CD4-positive, alpha-beta T cell (primary cell): Measurements from ENCODE around the gene ZMIZ2. TPM values are rescaled to one million over a fixed set of nuclear protein-coding genes. Genes with fewer than 3 reads are reported as not detected.

Experiments used
- ATAC-seq: fragments of 200-7000 bp; cut with Tn5 transposase; one replicate; pipeline ENCODE4 v1.10.0; 2022; ENCODE audit warnings: mild to moderate bottlenecking; ENCODE audit not compliant: poor library complexity
- CTCF ChIA-PET: fragments of 350-600 bp; sonication (Branson Sonifier 250); formaldehyde crosslinking; loops from one replicate; lab custom pipeline; 2021; ENCODE audit warnings: antibody characterized with exemption, inconsistent platforms; lab: Charles Lee
- POLR2A ChIA-PET: fragments of 350-600 bp; sonication (Branson Sonifier 250); formaldehyde crosslinking; loops from one replicate; lab custom pipeline; 2021; ENCODE audit warnings: antibody characterized with exemption, inconsistent platforms; lab: Charles Lee
- DNase-seq, 14 experiments: peaks; one replicate each; pipeline ENCODE4 v3.0.0-alpha.2; 2013 to 2020; ENCODE audit warnings: mixed read lengths in 2 of 14
- H3K27ac ChIP-seq, 2 donors: one replicate each; pipeline versions ENCODE4 v1.5.1 to v1.7.0; 2013; ENCODE audit warnings: low read length in 2 of 2, low read depth in 1 of 2, mild to moderate bottlenecking in 1 of 2
- H3K27me3 ChIP-seq, 2 experiments: 1 replicate in 1 of 2; 2 replicates in 1 of 2; pipeline versions ENCODE4 v1.6.1 to v1.7.0; 2013; ENCODE audit warnings: low read length in 2 of 2, control low read depth in 1 of 2, mild to moderate bottlenecking in 1 of 2, moderate library complexity in 1 of 2; ENCODE audit not compliant: insufficient read depth in 2 of 2, control insufficient read depth in 1 of 2
- H3K36me3 ChIP-seq: one replicate; pipeline ENCODE4 v1.6.1; 2013; ENCODE audit warnings: low read length, control low read depth; ENCODE audit not compliant: insufficient read depth
- H3K4me1 ChIP-seq: one replicate; pipeline ENCODE4 v1.6.1; 2013; ENCODE audit warnings: low read length, control low read depth; ENCODE audit not compliant: insufficient read depth
- H3K4me3 ChIP-seq: one replicate; pipeline ENCODE4 v1.5.1; 2013; ENCODE audit warnings: mild to moderate bottlenecking, low read length, moderate library complexity
- H3K9me3 ChIP-seq, 2 experiments: 1 replicate in 1 of 2; 2 replicates in 1 of 2; pipeline versions ENCODE4 v1.6.1 to v1.7.0; 2013; ENCODE audit warnings: low read length in 2 of 2, mild to moderate bottlenecking in 2 of 2, control low read depth in 1 of 2, moderate library complexity in 1 of 2; ENCODE audit not compliant: control insufficient read depth in 1 of 2, insufficient read depth in 1 of 2
- H3K27ac Mint-ChIP-seq: one replicate; pipeline ENCODE4 v1.8.0; 2020; ENCODE audit warnings: mixed read lengths
- H3K27me3 Mint-ChIP-seq: one replicate; pipeline ENCODE4 v1.8.0; 2021; ENCODE audit warnings: mixed read lengths
- H3K36me3 Mint-ChIP-seq: one replicate; pipeline ENCODE4 v1.8.0; 2021; ENCODE audit warnings: low read depth, mixed read lengths
- H3K4me1 Mint-ChIP-seq: one replicate; pipeline ENCODE4 v1.8.0; 2021; ENCODE audit warnings: low read depth, mixed read lengths
- H3K4me3 Mint-ChIP-seq: one replicate; pipeline ENCODE4 v1.8.0; 2020; ENCODE audit warnings: mild to moderate bottlenecking, mixed read lengths
- H3K9me3 Mint-ChIP-seq: one replicate; pipeline ENCODE4 v1.8.0; 2020; ENCODE audit warnings: mixed read lengths
- intact Hi-C, 2 experiments: fragments of 100-400 bp; cut with DNase I in 1 of 2; cut with micrococcal nuclease in 1 of 2; formaldehyde crosslinking; loops; one replicate each; pipeline versions ENCODE4 v1.15.1 to v1.9.0; 2023 to 2025; cut with DNase I, micrococcal nuclease
- total RNA-seq, 174 experiments: library from RNA in 2 of 174; stranded (reverse) in 2 of 174; gene quantifications; one replicate each; pipeline ENCODE4 v1.2.3 and lab custom pipeline; 2021 to 2026
- TF ChIP-seq, protein P1 (sequence below): fragments of 200-600 bp; IDR thresholded peaks from one replicate; pipeline ENCODE4 v1.8.0; 2022; ENCODE audit warnings: antibody characterized with exemption, mild to moderate bottlenecking

The ZMIZ2 gene
- total RNA-seq, 2 experiments from 2014 or later: 81.5 to 82.0 TPM

DNA sequence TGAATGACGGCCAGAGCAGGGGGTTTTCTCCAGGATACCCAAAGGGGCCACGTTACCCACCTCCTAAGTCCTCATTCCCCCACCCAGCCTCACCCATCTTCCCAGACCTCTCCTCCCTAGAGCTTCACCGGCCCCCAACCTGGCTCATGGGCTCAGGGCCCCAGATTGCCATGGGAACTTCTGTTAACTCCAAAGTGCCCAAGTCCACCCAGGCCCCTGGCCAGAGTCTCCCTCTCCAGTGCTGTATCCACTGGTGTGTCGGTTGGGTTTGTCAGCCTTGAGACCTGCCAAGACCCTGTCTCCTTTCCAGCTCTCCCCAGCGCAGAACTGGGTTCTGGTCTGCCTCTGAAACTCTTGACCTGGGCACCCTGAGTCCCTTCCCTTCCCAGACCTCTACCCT is 37.1 kb upstream of the ZMIZ2 start:
- H3K27ac ChIP-seq: no peak overlapping the region
- H3K36me3 Mint-ChIP-seq: peaks cover 31% of the 10 kb centered on the region
- peaks cover 9% of the 10 kb centered on the region for H3K4me1 Mint-ChIP-seq
- POLR2A ChIA-PET: no interaction called here
- peak overlapping the region; percentile 67 for H3K27ac Mint-ChIP-seq
- DNase-seq: no peak
- no peaks in the 10 kb centered on the region for H3K27me3 Mint-ChIP-seq
- H3K36me3 ChIP-seq: peaks cover 32% of the 10 kb centered on the region
- H3K4me1 ChIP-seq: peaks cover 11% of the 10 kb centered on the region
- intact Hi-C loops: no loop called here
- H3K27me3 ChIP-seq: no peaks in the 10 kb centered on the region
- no peak for ATAC-seq
- CTCF ChIA-PET: no interaction called here
- H3K9me3 Mint-ChIP-seq: no peaks in the 10 kb centered on the region
- no peaks in the 10 kb centered on the region for H3K9me3 ChIP-seq
- TF ChIP-seq, protein P1, sequence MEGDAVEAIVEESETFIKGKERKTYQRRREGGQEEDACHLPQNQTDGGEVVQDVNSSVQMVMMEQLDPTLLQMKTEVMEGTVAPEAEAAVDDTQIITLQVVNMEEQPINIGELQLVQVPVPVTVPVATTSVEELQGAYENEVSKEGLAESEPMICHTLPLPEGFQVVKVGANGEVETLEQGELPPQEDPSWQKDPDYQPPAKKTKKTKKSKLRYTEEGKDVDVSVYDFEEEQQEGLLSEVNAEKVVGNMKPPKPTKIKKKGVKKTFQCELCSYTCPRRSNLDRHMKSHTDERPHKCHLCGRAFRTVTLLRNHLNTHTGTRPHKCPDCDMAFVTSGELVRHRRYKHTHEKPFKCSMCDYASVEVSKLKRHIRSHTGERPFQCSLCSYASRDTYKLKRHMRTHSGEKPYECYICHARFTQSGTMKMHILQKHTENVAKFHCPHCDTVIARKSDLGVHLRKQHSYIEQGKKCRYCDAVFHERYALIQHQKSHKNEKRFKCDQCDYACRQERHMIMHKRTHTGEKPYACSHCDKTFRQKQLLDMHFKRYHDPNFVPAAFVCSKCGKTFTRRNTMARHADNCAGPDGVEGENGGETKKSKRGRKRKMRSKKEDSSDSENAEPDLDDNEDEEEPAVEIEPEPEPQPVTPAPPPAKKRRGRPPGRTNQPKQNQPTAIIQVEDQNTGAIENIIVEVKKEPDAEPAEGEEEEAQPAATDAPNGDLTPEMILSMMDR: no peak
- H3K4me3 ChIP-seq: no peak overlapping the region
- no peak overlapping the region for H3K4me3 Mint-ChIP-seq

DNA sequence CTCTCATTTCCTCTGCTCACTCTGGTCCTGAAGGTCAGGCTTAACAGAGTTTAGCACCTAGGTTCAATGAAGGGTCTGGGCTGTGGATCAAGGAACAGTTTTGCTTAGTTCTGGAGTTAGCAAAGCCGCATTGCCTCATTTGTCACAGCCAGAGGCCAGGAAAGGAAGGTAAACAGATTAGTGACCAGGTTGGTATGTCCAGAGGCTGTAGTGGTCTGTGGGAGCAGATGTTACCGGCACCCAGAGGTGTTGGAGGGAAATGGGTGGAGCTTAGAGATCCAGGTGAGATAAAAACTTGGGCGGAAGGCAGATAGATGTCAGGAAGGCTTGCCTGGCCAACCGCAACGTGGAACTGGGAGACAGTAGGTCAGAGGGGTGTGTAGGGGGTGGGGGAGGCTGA is 36.6 kb upstream of the ZMIZ2 start:
- DNase-seq (peak in 1 of 14 experiments; percentile 11), ATAC-seq (no peak)
- Mint-ChIP-seq H3K4me3 (no peak overlapping the region), H3K36me3 (peaks cover 28% of the 10 kb centered on the region), H3K4me1 (peaks cover 9% of the 10 kb centered on the region), H3K9me3 (no peaks in the 10 kb centered on the region), H3K27me3 (no peaks in the 10 kb centered on the region), H3K27ac (peak overlapping the region; percentile 67)
- no peaks in the 10 kb centered on the region for H3K9me3 ChIP-seq
- no peak overlapping the region for H3K4me3 ChIP-seq
- H3K4me1 ChIP-seq: peaks cover 11% of the 10 kb centered on the region
- peak overlapping the region; percentile 2 to 4 for H3K27ac ChIP-seq
- CTCF ChIA-PET: no interaction called here
- POLR2A ChIA-PET: no interaction called here
- no peaks in the 10 kb centered on the region for H3K27me3 ChIP-seq
- TF ChIP-seq, protein P1: no peak
- peaks cover 29% of the 10 kb centered on the region for H3K36me3 ChIP-seq
- intact Hi-C loops: no loop called here

DNA sequence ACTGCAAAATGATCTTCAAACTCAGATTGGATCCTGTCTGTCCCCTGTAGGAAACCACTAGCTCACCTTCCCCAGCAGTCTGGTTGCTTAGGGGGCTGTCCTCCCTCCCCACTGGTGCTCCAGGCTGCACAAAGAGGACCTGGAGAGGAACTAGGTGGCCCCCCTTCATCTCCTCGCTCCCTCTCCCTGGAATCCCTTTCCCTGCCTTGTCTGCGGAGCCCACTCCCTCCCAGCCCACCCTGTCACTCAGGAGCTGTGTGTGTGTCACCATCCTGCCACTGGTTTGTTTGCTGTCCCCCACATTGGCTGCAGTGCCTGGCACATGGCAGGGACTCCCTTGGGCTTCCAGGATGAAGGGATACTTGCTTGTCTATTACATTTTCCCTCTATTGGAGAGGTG is 35.5 kb upstream of the ZMIZ2 start:
- Mint-ChIP-seq H3K9me3 (no peaks in the 10 kb centered on the region), H3K4me3 (no peak overlapping the region), H3K36me3 (peaks cover 17% of the 10 kb centered on the region), H3K4me1 (peaks cover 9% of the 10 kb centered on the region), H3K27ac (no peak overlapping the region), H3K27me3 (no peaks in the 10 kb centered on the region)
- ChIA-PET POLR2A (no interaction called here), CTCF (no interaction called here)
- DNase-seq (no peak), ATAC-seq (no peak)
- Histone ChIP-seq H3K4me1 (peaks cover 11% of the 10 kb centered on the region), H3K27ac (no peak overlapping the region), H3K4me3 (no peak overlapping the region), H3K27me3 (no peaks in the 10 kb centered on the region), H3K9me3 (no peaks in the 10 kb centered on the region), H3K36me3 (peaks cover 18% of the 10 kb centered on the region)
- intact Hi-C loops: no loop called here
- TF ChIP-seq, protein P1: no peak
